GM21825 (cell line): ENCODE measurements around the gene DNAJC24.
"Not testable (repeated sequence)": the region's sequence is repeated elsewhere in the genome, so short reads cannot be mapped to it uniquely, and the experiment has no call there.

ENCODE experiments used
- ATAC-seq: cut with Tn5 transposase; IDR thresholded peaks from one replicate; pipeline ENCODE4 v1.9.1; 2021; ENCODE audit warnings: mild to moderate bottlenecking, moderate library complexity; ENCODE audit not compliant: unreplicated experiment

DNAJC24 gene

GRCh38 chr11:31369348-31370329 is at the start of gene DNAJC24, which contains the start of gene DCDC1:
TSS of gene DNAJC24 (plus strand) at chr11:31369860. CDS start at chr11:31370749, 889 bp downstream.
TSS of gene DCDC1 (minus strand) at chr11:31369739. CDS start at chr11:31328280, 41,459 bp downstream.
- peak; percentile 99 for ATAC-seq

- ATAC-seq = not testable (repeated sequence)
Observed at GRCh38 chr11:31321494-31321893, 48.2 kb upstream of the DNAJC24 start.

GRCh38 chr11:31323145-31323544 is 46.5 kb upstream of the DNAJC24 start:
- ATAC-seq = no peak

- ATAC-seq = no peak
Observed at GRCh38 chr11:31325160-31325559, 44.5 kb upstream of the DNAJC24 start.

GRCh38 chr11:31326470-31327148 is 43.1 kb upstream of the DNAJC24 start:
- ATAC-seq = no peak

- no peak for ATAC-seq
Observed at GRCh38 chr11:31327417-31327816, 42.2 kb upstream of the DNAJC24 start.

- ATAC-seq = no peak
Observed at GRCh38 chr11:31328697-31329096, 41.0 kb upstream of the DNAJC24 start.

GRCh38 chr11:31337806-31338205 is 31.9 kb upstream of the DNAJC24 start:
- ATAC-seq = no peak

- ATAC-seq = no peak
Observed at GRCh38 chr11:31340903-31341572, 28.6 kb upstream of the DNAJC24 start.

GRCh38 chr11:31351168-31351567 is 18.5 kb upstream of the DNAJC24 start:
- ATAC-seq = no peak

- ATAC-seq = no peak
Observed at GRCh38 chr11:31355131-31355530, 14.5 kb upstream of the DNAJC24 start.

GRCh38 chr11:31355817-31356216 is 13.8 kb upstream of the DNAJC24 start:
- ATAC-seq = no peak

GRCh38 chr11:31361743-31362142 is 7.9 kb upstream of the DNAJC24 start:
- ATAC-seq = no peak

GRCh38 chr11:31366795-31367194 is 2.9 kb upstream of the DNAJC24 start:
- no peak for ATAC-seq

- ATAC-seq = no peak
Observed at GRCh38 chr11:31375879-31376278, 6.2 kb downstream of the DNAJC24 start.

GRCh38 chr11:31383116-31383515 is 13.5 kb downstream of the DNAJC24 start:
- ATAC-seq = no peak

- ATAC-seq = no peak
Observed at GRCh38 chr11:31387379-31387778, 17.7 kb downstream of the DNAJC24 start.

GRCh38 chr11:31397239-31397834 is 27.7 kb downstream of the DNAJC24 start:
- ATAC-seq = no peak

- ATAC-seq = no peak
Observed at GRCh38 chr11:31404614-31405013, 35.0 kb downstream of the DNAJC24 start.

- ATAC-seq = no peak
Observed at GRCh38 chr11:31408201-31408600, 38.5 kb downstream of the DNAJC24 start.

- no peak for ATAC-seq
Observed at GRCh38 chr11:31412946-31413345, 43.3 kb downstream of the DNAJC24 start.
